Measurements from ENCODE around the gene AGFG2. TPM values are rescaled to one million over a fixed set of nuclear protein-coding genes. Genes with fewer than 3 reads are reported as not detected.
"Not testable (repeated sequence)": the region's sequence is repeated elsewhere in the genome, so short reads cannot be mapped to it uniquely, and the experiment has no call there.

AGFG2 gene
- total RNA-seq, 1 experiment from 2014 or later = 11.2 TPM

GRCh38 chr7:100563809-100564400 is 24.9 kb downstream of the AGFG2 start:
- peaks cover 4% of the 10 kb centered on the region; the same call in 1 of the 2 replicates for H3K4me1 ChIP-seq (ENCODE audit: insufficient read depth, low read length)
- H3K4me1 Mint-ChIP-seq = peaks cover 13 to 18% of the 10 kb centered on the region in 2 experiments
- no peaks in the 10 kb centered on the region for H3K27me3 ChIP-seq (ENCODE audit: insufficient read depth, low read length)
- H4K20me1 ChIP-seq (ENCODE audit: control insufficient read depth, insufficient read depth, insufficient read length) = no peaks in the 10 kb centered on the region
- TF ChIP-seq CTCF (conservative IDR thresholded peaks at IDR 0.05) = peak; percentile 94
- H3K4me2 ChIP-seq (ENCODE audit: insufficient read depth, insufficient read length, low read length) = no peak overlapping the region
- H3K14ac ChIP-seq (ENCODE audit: insufficient read depth, low read length) = no peak overlapping the region
- no peak overlapping the region for H2BK15ac ChIP-seq (ENCODE audit: low read depth, low read length)
- no peak overlapping the region for H2BK120ac ChIP-seq (ENCODE audit: low read depth, low read length, poor library complexity, severe bottlenecking)
- H2AK5ac ChIP-seq (ENCODE audit: insufficient read length, low read length) = no peak overlapping the region
- no peak overlapping the region for H2AFZ ChIP-seq (ENCODE audit: low read length)
- H2BK5ac ChIP-seq (ENCODE audit: insufficient read length, low read length) = no peak overlapping the region
- H3K23ac ChIP-seq (ENCODE audit: insufficient read length, low read depth, low read length) = no peak overlapping the region
- no peak overlapping the region for H3K27ac ChIP-seq (ENCODE audit: insufficient read length, low read depth, low read length)
- H2BK20ac ChIP-seq (ENCODE audit: low read depth, low read length, poor library complexity, severe bottlenecking) = no peak overlapping the region
- H2BK12ac ChIP-seq (ENCODE audit: insufficient read length, low read depth, low read length) = no peak overlapping the region
- no peak overlapping the region for H3K56ac ChIP-seq (ENCODE audit: insufficient read length, low read depth, low read length)
- H3K23me2 ChIP-seq (ENCODE audit: insufficient read length, low read depth, low read length, poor library complexity, severe bottlenecking) = no peaks in the 10 kb centered on the region
- no peaks in the 10 kb centered on the region for H3K9me3 ChIP-seq (ENCODE audit: control insufficient read depth, low read depth, low read length)
- peak overlapping the region in 1 of 3 experiments; percentile 25; a peak in 1 of 7 replicates for H3K27ac Mint-ChIP-seq
- H3T11ph ChIP-seq (ENCODE audit: low read length) = no peak overlapping the region
- no peak overlapping the region for H3K4ac ChIP-seq (ENCODE audit: low read depth, low read length)
- H3K9me3 Mint-ChIP-seq = peaks cover 0 to 2% of the 10 kb centered on the region in 2 experiments; a peak in 1 of 5 replicates
- WGBS (ENCODE audit: extremely low coverage, insufficient read length, low lambda C conversion rate) = no CpG with 5 or more reads among the region's 12 CpGs
- no peak overlapping the region; a peak in 1 of 5 replicates for H3K4me3 Mint-ChIP-seq
- H3K79me1 ChIP-seq (ENCODE audit: insufficient read depth, low read depth, low read length, poor library complexity, severe bottlenecking) = no peaks in the 10 kb centered on the region
- H4K8ac ChIP-seq (replicated peaks; ENCODE audit: insufficient read length, low read depth, low read length) = no peak overlapping the region
- no peaks in the 10 kb centered on the region for H3K27me3 Mint-ChIP-seq (ENCODE audit: low read depth)
- no peak overlapping the region for H4K91ac ChIP-seq (ENCODE audit: insufficient read length, low read depth, low read length)
- H3K36me3 Mint-ChIP-seq (ENCODE audit: insufficient read depth in 1 of 3, low read depth in 3 of 3) = peaks cover 2 to 5% (median 4%) of the 10 kb centered on the region in 3 experiments; a peak in 3 of 7 replicates
- H3K18ac ChIP-seq (ENCODE audit: insufficient read length, low read depth, low read length) = no peak overlapping the region
- DNase-seq = peak; percentile 87
- no peak overlapping the region for H4K5ac ChIP-seq (ENCODE audit: insufficient read length, low read depth, low read length)
- H3K9ac ChIP-seq (ENCODE audit: extremely low read depth, insufficient read length, low read length) = no peak overlapping the region
- H3K79me2 ChIP-seq (ENCODE audit: insufficient read depth, low read length) = no peaks in the 10 kb centered on the region

- H3K9me3 Mint-ChIP-seq; H4K20me1 ChIP-seq (ENCODE audit: control insufficient read depth, insufficient read depth, insufficient read length); H3K4me2 ChIP-seq (ENCODE audit: insufficient read depth, insufficient read length, low read length); H3K4me1 ChIP-seq (ENCODE audit: insufficient read depth, low read length); H3K36me3 Mint-ChIP-seq (ENCODE audit: insufficient read depth in 1 of 3, low read depth in 3 of 3); H3K27me3 Mint-ChIP-seq (ENCODE audit: low read depth); H4K8ac ChIP-seq (replicated peaks; ENCODE audit: insufficient read length, low read depth, low read length); H2BK15ac ChIP-seq (ENCODE audit: low read depth, low read length); H3T11ph ChIP-seq (ENCODE audit: low read length); H3K79me1 ChIP-seq (ENCODE audit: insufficient read depth, low read depth, low read length, poor library complexity, severe bottlenecking); H3K27ac ChIP-seq (ENCODE audit: insufficient read length, low read depth, low read length); H3K23ac ChIP-seq (ENCODE audit: insufficient read length, low read depth, low read length); H3K9me3 ChIP-seq (ENCODE audit: control insufficient read depth, low read depth, low read length); H2AFZ ChIP-seq (ENCODE audit: low read length); H4K91ac ChIP-seq (ENCODE audit: insufficient read length, low read depth, low read length); H4K5ac ChIP-seq (ENCODE audit: insufficient read length, low read depth, low read length); H2BK20ac ChIP-seq (ENCODE audit: low read depth, low read length, poor library complexity, severe bottlenecking); H3K9ac ChIP-seq (ENCODE audit: extremely low read depth, insufficient read length, low read length); H2BK120ac ChIP-seq (ENCODE audit: low read depth, low read length, poor library complexity, severe bottlenecking); H2BK5ac ChIP-seq (ENCODE audit: insufficient read length, low read length); H3K14ac ChIP-seq (ENCODE audit: insufficient read depth, low read length); H2AK5ac ChIP-seq (ENCODE audit: insufficient read length, low read length); H3K56ac ChIP-seq (ENCODE audit: insufficient read length, low read depth, low read length); DNase-seq; H3K27ac Mint-ChIP-seq; H3K27me3 ChIP-seq (ENCODE audit: insufficient read depth, low read length); H3K79me2 ChIP-seq (ENCODE audit: insufficient read depth, low read length); H3K4ac ChIP-seq (ENCODE audit: low read depth, low read length); H3K23me2 ChIP-seq (ENCODE audit: insufficient read length, low read depth, low read length, poor library complexity, severe bottlenecking); H2BK12ac ChIP-seq (ENCODE audit: insufficient read length, low read depth, low read length); H3K18ac ChIP-seq (ENCODE audit: insufficient read length, low read depth, low read length): not testable (repeated sequence)
- no CpG with 5 or more reads among the region's 6 CpGs for WGBS (ENCODE audit: extremely low coverage, insufficient read length, low lambda C conversion rate)
- Mint-ChIP-seq H3K4me1 (peaks cover 16 to 23% of the 10 kb centered on the region in 2 experiments), H3K4me3 (peak overlapping the region in 1 of 2 experiments; percentile 14; a peak in 1 of 5 replicates)
These were observed 25.4 kb downstream of the AGFG2 start for GRCh38 chr7:100564405-100564804.
